ENCODE measurements around the gene RGL2.

DNA sequence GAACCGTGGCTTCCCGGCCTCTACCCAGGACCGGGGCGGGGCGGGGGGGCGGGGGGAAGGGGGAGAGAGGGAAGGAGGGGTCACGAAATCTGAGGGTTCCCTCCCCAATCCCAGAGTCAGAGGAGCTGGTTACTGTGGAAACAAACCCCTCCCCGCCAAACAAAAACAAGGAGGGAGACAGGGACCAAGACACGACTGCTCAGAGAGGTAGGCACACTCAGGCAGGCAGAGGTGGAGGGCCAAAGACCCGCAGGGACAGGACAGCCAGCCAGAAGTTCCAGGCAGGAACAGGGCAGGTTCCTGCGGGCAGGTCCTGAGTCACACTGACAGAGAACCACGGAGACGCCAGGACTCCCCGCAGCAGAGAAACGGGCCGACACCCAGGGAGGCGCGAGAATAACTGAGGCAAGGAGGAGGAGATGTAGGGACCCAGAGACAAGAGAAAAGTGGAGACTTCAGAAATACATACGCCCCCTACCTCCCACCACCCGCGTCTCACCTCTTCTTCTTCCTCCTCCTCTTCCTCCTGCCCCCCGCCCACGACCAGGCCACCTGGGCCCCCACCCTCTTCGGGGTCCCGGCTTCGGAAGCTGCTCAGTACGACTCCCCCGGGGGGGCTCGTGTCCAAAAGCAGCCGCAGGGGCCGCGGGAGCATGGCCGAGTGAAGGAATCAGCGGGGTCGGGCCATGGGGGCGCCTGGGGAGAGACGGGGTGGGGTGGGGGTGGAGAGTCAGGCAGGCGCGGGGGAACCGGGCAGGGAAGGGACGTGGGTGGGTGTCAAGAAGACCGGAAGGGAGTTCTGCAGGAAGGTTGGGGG, 578 bp downstream of the RGL2 start:
- TF ChIP-seq GATA3 (IDR thresholded peaks at IDR 0.05; ENCODE audit: low read depth, low read length) (no peak), GATA2 (IDR thresholded peaks at IDR 0.05; ENCODE audit: low read depth, low read length) (no peak)

All from SH-SY5Y (cell line).